HepG2 (cell line): ENCODE measurements around the gene VEGFA. TPM values are rescaled to one million over a fixed set of nuclear protein-coding genes. Genes with fewer than 3 reads are reported as not detected.

Experiments used
- DR1 ChIP-seq: sonication (generic); formaldehyde crosslinking; IDR thresholded peaks from 2 replicates; pipeline ENCODE4 v1.8.0; 2021; ENCODE audit warnings: mild to moderate bottlenecking, missing genetic modification reagents, inconsistent platforms
- FOXK2 ChIP-seq: fragments of 450-650 bp; IDR thresholded peaks from 2 replicates; pipeline ENCODE4 v1.6.1; 2016
- MAFG ChIP-seq: sonication (generic); formaldehyde crosslinking; IDR thresholded peaks from 2 replicates; pipeline ENCODE4 v1.5.1; 2020; ENCODE audit warnings: mild to moderate bottlenecking, missing genetic modification reagents
- MAFK ChIP-seq, 2 experiments: IDR thresholded peaks in 1 of 2; conservative IDR thresholded peaks in 1 of 2; 2 replicates each; pipeline ENCODE4 v1.6.1; 2011; ENCODE audit warnings: improper control_type of control experiment in 2 of 2, low read length in 2 of 2
- MTA1 ChIP-seq: sonication (generic); formaldehyde crosslinking; IDR thresholded peaks from 2 replicates; pipeline ENCODE4 v1.4.0; 2020; ENCODE audit warnings: missing genetic modification reagents, mild to moderate bottlenecking, borderline replicate concordance
- NCOA1 ChIP-seq: sonication (generic); formaldehyde crosslinking; IDR thresholded peaks from 2 replicates; pipeline ENCODE4 v1.9.0; 2021; ENCODE audit warnings: missing genetic modification reagents
- NR2C2 ChIP-seq: sonication (generic); formaldehyde crosslinking; IDR thresholded peaks from 2 replicates; pipeline ENCODE4 v1.4.0; 2020; ENCODE audit warnings: missing genetic modification reagents, mild to moderate bottlenecking, moderate library complexity, borderline replicate concordance
- NR2F2 ChIP-seq: IDR thresholded peaks from 2 replicates; pipeline ENCODE4 v1.6.1; 2012; ENCODE audit warnings: low read depth, inconsistent platforms, borderline replicate concordance
- RORA ChIP-seq: sonication (generic); formaldehyde crosslinking; IDR thresholded peaks from 2 replicates; pipeline ENCODE4 v1.5.0; 2020; ENCODE audit warnings: mild to moderate bottlenecking, missing genetic modification reagents, moderate library complexity
- TRIM24 ChIP-seq: sonication (generic); formaldehyde crosslinking; IDR thresholded peaks from 2 replicates; pipeline ENCODE4 v1.8.0; 2022; ENCODE audit warnings: mild to moderate bottlenecking, missing genetic modification reagents
- ZNF12 ChIP-seq: sonication (generic); formaldehyde crosslinking; IDR thresholded peaks from 2 replicates; pipeline ENCODE4 v1.5.0; 2020; ENCODE audit warnings: missing genetic modification reagents
- ZNF232 ChIP-seq: sonication (generic); formaldehyde crosslinking; IDR thresholded peaks from 2 replicates; pipeline ENCODE4 v1.4.0; 2020; ENCODE audit warnings: missing genetic modification reagents, borderline replicate concordance
- ZNF367 ChIP-seq: sonication (generic); formaldehyde crosslinking; IDR thresholded peaks from 2 replicates; pipeline ENCODE4 v1.4.0; 2020; ENCODE audit warnings: missing genetic modification reagents, borderline replicate concordance
- ZNF550 ChIP-seq: sonication (generic); formaldehyde crosslinking; IDR thresholded peaks from 2 replicates; pipeline ENCODE4 v1.4.0; 2020; ENCODE audit warnings: mild to moderate bottlenecking, missing genetic modification reagents, borderline replicate concordance
- ZNF713 ChIP-seq: sonication (generic); formaldehyde crosslinking; IDR thresholded peaks from 2 replicates; pipeline ENCODE4 v1.4.0; 2020; ENCODE audit warnings: mild to moderate bottlenecking, missing genetic modification reagents
- polyA plus RNA-seq, 8 experiments: library from polyadenylated mRNA; depleted of rRNA in 3 of 8; stranded (reverse) in 7 of 8; unstranded in 1 of 8; fragments of >200 nt; fragmentation: Illumina TruSeq in 4 of 8; extraction: Trizol in 4 of 8; gene quantifications; 2 replicates each; pipeline versions ENCODE4 v1.2.1 to v1.2.3, GENCODE V29; 2011 to 2016; ENCODE audit warnings: low read depth in 4 of 8, missing spikeins in 1 of 8, mixed read lengths in 1 of 8; ENCODE audit not compliant: insufficient read depth in 1 of 8
- total RNA-seq, 5 experiments: library from RNA; depleted of rRNA; stranded (reverse); fragments of >200 nt; fragmentation: Illumina TruSeq; extraction: Trizol; gene quantifications; 2 replicates each; pipeline ENCODE4 v1.2.3, GENCODE V29; 2016; ENCODE audit warnings: low read depth in 1 of 5
- TF ChIP-seq, protein P1 (sequence below): sonication (generic); formaldehyde crosslinking; IDR thresholded peaks from 2 replicates; pipeline ENCODE4 v1.4.0; 2020; ENCODE audit warnings: missing genetic modification reagents
- TF ChIP-seq, protein P2 (sequence below): sonication (generic); formaldehyde crosslinking; IDR thresholded peaks from 2 replicates; pipeline ENCODE4 v1.5.0; 2020; ENCODE audit warnings: mild to moderate bottlenecking, missing genetic modification reagents
- TF ChIP-seq, protein P3 (sequence below): IDR thresholded peaks from 2 replicates; pipeline ENCODE4 v1.6.1; 2016; ENCODE audit warnings: mild to moderate bottlenecking
- TF ChIP-seq, protein P4 (sequence below): sonication (generic); IDR thresholded peaks from 2 replicates; pipeline ENCODE4 v1.6.1; 2016; ENCODE audit warnings: low read depth, borderline replicate concordance
- TF ChIP-seq, protein P5 (sequence below): sonication (generic); formaldehyde crosslinking; IDR thresholded peaks from 2 replicates; pipeline ENCODE4 v1.4.0; 2020; ENCODE audit warnings: missing genetic modification reagents

The VEGFA gene
- total and polyA plus RNA-seq, 2 of the 13 experiments (the other 11 are each of a cell fraction or from before 2014, with no cell fraction given): 68.1 to 629 TPM

- TF ChIP-seq, protein P1, sequence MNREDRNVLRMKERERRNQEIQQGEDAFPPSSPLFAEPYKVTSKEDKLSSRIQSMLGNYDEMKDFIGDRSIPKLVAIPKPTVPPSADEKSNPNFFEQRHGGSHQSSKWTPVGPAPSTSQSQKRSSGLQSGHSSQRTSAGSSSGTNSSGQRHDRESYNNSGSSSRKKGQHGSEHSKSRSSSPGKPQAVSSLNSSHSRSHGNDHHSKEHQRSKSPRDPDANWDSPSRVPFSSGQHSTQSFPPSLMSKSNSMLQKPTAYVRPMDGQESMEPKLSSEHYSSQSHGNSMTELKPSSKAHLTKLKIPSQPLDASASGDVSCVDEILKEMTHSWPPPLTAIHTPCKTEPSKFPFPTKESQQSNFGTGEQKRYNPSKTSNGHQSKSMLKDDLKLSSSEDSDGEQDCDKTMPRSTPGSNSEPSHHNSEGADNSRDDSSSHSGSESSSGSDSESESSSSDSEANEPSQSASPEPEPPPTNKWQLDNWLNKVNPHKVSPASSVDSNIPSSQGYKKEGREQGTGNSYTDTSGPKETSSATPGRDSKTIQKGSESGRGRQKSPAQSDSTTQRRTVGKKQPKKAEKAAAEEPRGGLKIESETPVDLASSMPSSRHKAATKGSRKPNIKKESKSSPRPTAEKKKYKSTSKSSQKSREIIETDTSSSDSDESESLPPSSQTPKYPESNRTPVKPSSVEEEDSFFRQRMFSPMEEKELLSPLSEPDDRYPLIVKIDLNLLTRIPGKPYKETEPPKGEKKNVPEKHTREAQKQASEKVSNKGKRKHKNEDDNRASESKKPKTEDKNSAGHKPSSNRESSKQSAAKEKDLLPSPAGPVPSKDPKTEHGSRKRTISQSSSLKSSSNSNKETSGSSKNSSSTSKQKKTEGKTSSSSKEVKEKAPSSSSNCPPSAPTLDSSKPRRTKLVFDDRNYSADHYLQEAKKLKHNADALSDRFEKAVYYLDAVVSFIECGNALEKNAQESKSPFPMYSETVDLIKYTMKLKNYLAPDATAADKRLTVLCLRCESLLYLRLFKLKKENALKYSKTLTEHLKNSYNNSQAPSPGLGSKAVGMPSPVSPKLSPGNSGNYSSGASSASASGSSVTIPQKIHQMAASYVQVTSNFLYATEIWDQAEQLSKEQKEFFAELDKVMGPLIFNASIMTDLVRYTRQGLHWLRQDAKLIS (CRISPR knock-in tag): no peak
- TF ChIP-seq NR2F2 (peak; percentile 33; the same call in 1 of the 2 replicates), RORA (CRISPR knock-in tag) (no peak), ZNF367 (CRISPR knock-in tag) (no peak), MAFK (conservative IDR thresholded peaks at IDR 0.05 in 1 of 2, IDR thresholded peaks at IDR 0.05 in 1 of 2; ENCODE audit: low read length in 2 of 2) (no peak), DR1 (CRISPR knock-in tag) (0 out of 2 replicates have a peak, but pooled peaks have one; percentile 64), ZNF713 (0 out of 2 replicates have a peak, but pooled peaks have one; percentile 52), NR2C2 (peak; percentile 71), MAFG (no peak), ZNF232 (CRISPR knock-in tag) (no peak), FOXK2 (peak; percentile 45), NCOA1 (no peak; the same call in 1 of the 2 replicates), ZNF550 (CRISPR knock-in tag) (no peak), TRIM24 (CRISPR knock-in tag) (no peak), MTA1 (CRISPR knock-in tag) (peak; percentile 70; the same call in 1 of the 2 replicates), ZNF12 (CRISPR knock-in tag) (no peak)
- TF ChIP-seq, protein P2, sequence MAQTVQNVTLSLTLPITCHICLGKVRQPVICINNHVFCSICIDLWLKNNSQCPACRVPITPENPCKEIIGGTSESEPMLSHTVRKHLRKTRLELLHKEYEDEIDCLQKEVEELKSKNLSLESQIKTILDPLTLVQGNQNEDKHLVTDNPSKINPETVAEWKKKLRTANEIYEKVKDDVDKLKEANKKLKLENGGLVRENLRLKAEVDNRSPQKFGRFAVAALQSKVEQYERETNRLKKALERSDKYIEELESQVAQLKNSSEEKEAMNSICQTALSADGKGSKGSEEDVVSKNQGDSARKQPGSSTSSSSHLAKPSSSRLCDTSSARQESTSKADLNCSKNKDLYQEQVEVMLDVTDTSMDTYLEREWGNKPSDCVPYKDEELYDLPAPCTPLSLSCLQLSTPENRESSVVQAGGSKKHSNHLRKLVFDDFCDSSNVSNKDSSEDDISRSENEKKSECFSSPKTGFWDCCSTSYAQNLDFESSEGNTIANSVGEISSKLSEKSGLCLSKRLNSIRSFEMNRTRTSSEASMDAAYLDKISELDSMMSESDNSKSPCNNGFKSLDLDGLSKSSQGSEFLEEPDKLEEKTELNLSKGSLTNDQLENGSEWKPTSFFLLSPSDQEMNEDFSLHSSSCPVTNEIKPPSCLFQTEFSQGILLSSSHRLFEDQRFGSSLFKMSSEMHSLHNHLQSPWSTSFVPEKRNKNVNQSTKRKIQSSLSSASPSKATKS (CRISPR knock-in tag): 0 out of 2 replicates have a peak, but pooled peaks have one; percentile 28
- TF ChIP-seq, protein P3, sequence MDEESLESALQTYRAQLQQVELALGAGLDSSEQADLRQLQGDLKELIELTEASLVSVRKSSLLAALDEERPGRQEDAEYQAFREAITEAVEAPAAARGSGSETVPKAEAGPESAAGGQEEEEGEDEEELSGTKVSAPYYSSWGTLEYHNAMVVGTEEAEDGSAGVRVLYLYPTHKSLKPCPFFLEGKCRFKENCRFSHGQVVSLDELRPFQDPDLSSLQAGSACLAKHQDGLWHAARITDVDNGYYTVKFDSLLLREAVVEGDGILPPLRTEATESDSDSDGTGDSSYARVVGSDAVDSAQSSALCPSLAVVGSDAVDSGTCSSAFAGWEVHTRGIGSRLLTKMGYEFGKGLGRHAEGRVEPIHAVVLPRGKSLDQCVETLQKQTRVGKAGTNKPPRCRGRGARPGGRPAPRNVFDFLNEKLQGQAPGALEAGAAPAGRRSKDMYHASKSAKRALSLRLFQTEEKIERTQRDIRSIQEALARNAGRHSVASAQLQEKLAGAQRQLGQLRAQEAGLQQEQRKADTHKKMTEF (CRISPR knock-in tag): peak; percentile 85
- TF ChIP-seq, protein P4, sequence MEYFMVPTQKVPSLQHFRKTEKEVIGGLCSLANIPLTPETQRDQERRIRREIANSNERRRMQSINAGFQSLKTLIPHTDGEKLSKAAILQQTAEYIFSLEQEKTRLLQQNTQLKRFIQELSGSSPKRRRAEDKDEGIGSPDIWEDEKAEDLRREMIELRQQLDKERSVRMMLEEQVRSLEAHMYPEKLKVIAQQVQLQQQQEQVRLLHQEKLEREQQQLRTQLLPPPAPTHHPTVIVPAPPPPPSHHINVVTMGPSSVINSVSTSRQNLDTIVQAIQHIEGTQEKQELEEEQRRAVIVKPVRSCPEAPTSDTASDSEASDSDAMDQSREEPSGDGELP: peak; percentile 97
- TF ChIP-seq, protein P5, sequence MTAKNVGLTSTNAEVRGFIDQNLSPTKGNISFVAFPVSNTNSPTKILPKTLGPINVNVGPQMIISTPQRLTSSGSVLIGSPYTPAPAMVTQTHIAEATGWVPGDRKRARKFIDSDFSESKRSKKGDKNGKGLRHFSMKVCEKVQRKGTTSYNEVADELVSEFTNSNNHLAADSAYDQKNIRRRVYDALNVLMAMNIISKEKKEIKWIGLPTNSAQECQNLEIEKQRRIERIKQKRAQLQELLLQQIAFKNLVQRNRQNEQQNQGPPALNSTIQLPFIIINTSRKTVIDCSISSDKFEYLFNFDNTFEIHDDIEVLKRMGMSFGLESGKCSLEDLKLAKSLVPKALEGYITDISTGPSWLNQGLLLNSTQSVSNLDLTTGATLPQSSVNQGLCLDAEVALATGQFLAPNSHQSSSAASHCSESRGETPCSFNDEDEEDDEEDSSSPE (CRISPR knock-in tag): no peak; the same call in 1 of the 2 replicates
These were observed 36.2 kb downstream of the VEGFA start (continued) for GRCh38 chr6:43806043-43806757.
